Ovary (tissue), 9 donors: ENCODE data around the gene SMARCA5. TPM values are rescaled to one million over a fixed set of nuclear protein-coding genes. Genes with fewer than 3 reads are reported as not detected.

ENCODE experiments used
- DNase-seq, 5 donors: peaks; one replicate each; pipeline ENCODE4 v3.0.0-alpha.2; 2019 to 2020
- H3K27ac ChIP-seq, 2 donors: fragments of 200-600 bp; one replicate each; pipeline versions ENCODE4 v1.5.1 to v1.8.0; 2019 to 2022
- H3K27me3 ChIP-seq: fragments of 200-600 bp; one replicate; pipeline ENCODE4 v1.8.0; 2022
- H3K36me3 ChIP-seq: fragments of 200-600 bp; sonication (generic); one replicate; pipeline ENCODE4 v1.5.1; 2019
- H3K4me1 ChIP-seq: one replicate; pipeline ENCODE4 v1.8.1; 2013; ENCODE audit warnings: mild to moderate bottlenecking, moderate library complexity; ENCODE audit not compliant: insufficient read depth
- H3K4me3 ChIP-seq: fragments of 200-600 bp; sonication (generic); one replicate; pipeline ENCODE4 v1.5.1; 2017
- H3K9me3 ChIP-seq, 2 donors: fragments of 200-600 bp in 1 of 2; sonication (generic) in 1 of 2; one replicate each; pipeline versions ENCODE4 v1.5.1 to v1.8.1; 2013 to 2019; ENCODE audit warnings: mild to moderate bottlenecking in 1 of 2, moderate library complexity in 1 of 2
- EP300 ChIP-seq: sonication (generic); formaldehyde crosslinking; IDR thresholded peaks from one replicate; pipeline ENCODE4 v1.6.1; 2017; ENCODE audit warnings: antibody characterized with exemption
- POLR2A ChIP-seq: fragments of 450-650 bp; IDR thresholded peaks from one replicate; pipeline ENCODE4 v1.6.1; 2017; ENCODE audit warnings: antibody characterized with exemption, mild to moderate bottlenecking, moderate library complexity
- WGBS, 3 donors: extraction: QIAGEN DNeasy Blood & Tissue Kit in 1 of 3; methylation state at CpG; one replicate each; pipeline versions ENCODE4 v1.1.5 to v1.1.7; 2013 to 2017; 5-methylcytosine and 5-hydroxymethylcytosine counted together
- intact Hi-C, 4 donors: fragments of 100-400 bp; cut with DNase I; formaldehyde crosslinking; loops; one replicate each; pipeline versions ENCODE4 v1.11.0 to v1.15.1; 2022 to 2023
- polyA plus RNA-seq, 2 donors: library from polyadenylated mRNA; stranded (reverse); fragments of 200-250 nt in 1 of 2; fragments of 350-450 nt in 1 of 2; fragmentation: Illumina TruSeq in 1 of 2; extraction: RNeasy Lipid Tissue Mini Kit (QIAGEN cat#74804) in 1 of 2; gene quantifications; one replicate each; pipeline ENCODE4 v1.2.3, GENCODE V29; 2013 to 2014
- total RNA-seq, 7 donors: library from RNA; depleted of rRNA in 2 of 7; stranded (reverse); fragments of >200 nt in 2 of 7; fragmentation: NEBNext Ultra II Directional in 3 of 7; extraction: Animal tissue kit (Norgen Biotek cat#: 25700) in 3 of 7; gene quantifications; one replicate each; pipeline versions ENCODE4 v1.1.0 to v1.2.4, GENCODE V29; 2016 to 2023
- TF ChIP-seq, protein P1 (sequence below), 3 donors: fragments of 450-650 bp in 2 of 3; fragments of 200-600 bp in 1 of 3; IDR thresholded peaks; one replicate each; pipeline versions ENCODE4 v1.5.1 to v1.8.0; 2016 to 2022; ENCODE audit warnings: antibody characterized with exemption in 3 of 3, mild to moderate bottlenecking in 1 of 3
- donor health status: DM: no; HTN: no; CAD: no; lungs with moderate emphysema.
- donor health status: DM: no; HTN: no; CAD: no.
- donor health status: Bipolar disorder and iron deficiency.
- donor health status: DM: yes; HTN: yes; CAD: no.
- donor health status: DM: no; HTN: no; CAD: no.
- donor health status: DM: yes; HTN: yes; CAD: no.

The SMARCA5 gene
- total and polyA plus RNA-seq, 9 donors, result 21.2 to 55.1 (median 40.2) TPM

DNA sequence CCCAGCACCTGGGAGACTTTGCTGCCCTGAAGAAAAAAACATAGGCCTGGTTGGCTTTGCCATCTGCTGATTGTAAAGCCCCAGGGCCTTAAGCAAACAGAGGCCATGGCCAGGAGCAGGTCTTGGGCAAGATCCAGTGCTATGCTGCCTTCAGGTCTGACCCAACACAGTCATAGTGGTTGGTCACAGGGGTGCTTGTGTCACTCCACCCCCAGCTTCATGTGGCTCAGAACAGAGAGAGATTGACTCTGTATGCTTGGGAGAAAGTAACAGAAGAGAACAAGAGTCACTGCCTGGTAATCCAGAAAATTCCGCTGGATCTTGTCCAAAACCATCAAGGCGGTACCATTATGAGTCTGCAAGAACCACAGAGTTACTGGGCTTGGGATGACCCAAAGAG is 24.4 kb upstream of the SMARCA5 start:
- Histone ChIP-seq H3K4me1 (no peaks in the 10 kb centered on the region), H3K4me3 (no peak overlapping the region), H3K27me3 (no peaks in the 10 kb centered on the region), H3K9me3 (no peaks in the 10 kb centered on the region), H3K27ac (no peak overlapping the region), H3K36me3 (no peaks in the 10 kb centered on the region)
- no peak for DNase-seq
- 91 to 100% (median 97%) methylated on average over 2 of the region's 2 CpGs for WGBS, 3 donors
- no peak for TF ChIP-seq POLR2A
- TF ChIP-seq EP300, result no peak
- TF ChIP-seq, protein P1, sequence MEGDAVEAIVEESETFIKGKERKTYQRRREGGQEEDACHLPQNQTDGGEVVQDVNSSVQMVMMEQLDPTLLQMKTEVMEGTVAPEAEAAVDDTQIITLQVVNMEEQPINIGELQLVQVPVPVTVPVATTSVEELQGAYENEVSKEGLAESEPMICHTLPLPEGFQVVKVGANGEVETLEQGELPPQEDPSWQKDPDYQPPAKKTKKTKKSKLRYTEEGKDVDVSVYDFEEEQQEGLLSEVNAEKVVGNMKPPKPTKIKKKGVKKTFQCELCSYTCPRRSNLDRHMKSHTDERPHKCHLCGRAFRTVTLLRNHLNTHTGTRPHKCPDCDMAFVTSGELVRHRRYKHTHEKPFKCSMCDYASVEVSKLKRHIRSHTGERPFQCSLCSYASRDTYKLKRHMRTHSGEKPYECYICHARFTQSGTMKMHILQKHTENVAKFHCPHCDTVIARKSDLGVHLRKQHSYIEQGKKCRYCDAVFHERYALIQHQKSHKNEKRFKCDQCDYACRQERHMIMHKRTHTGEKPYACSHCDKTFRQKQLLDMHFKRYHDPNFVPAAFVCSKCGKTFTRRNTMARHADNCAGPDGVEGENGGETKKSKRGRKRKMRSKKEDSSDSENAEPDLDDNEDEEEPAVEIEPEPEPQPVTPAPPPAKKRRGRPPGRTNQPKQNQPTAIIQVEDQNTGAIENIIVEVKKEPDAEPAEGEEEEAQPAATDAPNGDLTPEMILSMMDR (IDR thresholded peaks at IDR 0.05), result no peak
- intact Hi-C loops, result loop anchor here (5.0 to 10.0 kb wide), 4 partner anchors 144 to 294 kb away; no protein-coding TSS in a partner anchor

DNA sequence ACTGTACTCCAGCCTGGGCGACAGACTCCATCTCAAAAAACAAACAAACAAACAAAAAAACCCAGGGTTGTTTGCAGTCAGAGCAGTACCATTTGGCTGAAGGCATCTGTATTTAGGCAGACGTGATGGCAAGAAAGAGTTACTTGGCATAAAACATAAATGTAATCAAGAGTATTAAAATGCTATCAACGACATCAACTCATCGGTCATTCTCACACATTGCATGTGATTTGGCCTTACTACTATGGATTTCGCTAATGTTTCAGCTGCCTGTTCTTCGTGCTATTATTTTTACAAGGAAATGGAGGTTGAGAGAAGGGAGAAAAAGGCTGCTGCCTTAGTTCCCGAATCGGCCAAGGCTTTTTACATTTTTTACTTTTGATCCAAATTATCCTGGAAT is 15.5 kb upstream of the SMARCA5 start:
- H3K36me3 ChIP-seq, result no peaks in the 10 kb centered on the region
- H3K4me3 ChIP-seq, result no peak overlapping the region
- TF ChIP-seq, protein P1 (IDR thresholded peaks at IDR 0.05), result no peak
- TF ChIP-seq EP300 (no peak), POLR2A (no peak)
- 78 to 83% (median 81%) methylated on average over 8 of the region's 8 CpGs for WGBS, 3 donors
- H3K27me3 ChIP-seq, result no peaks in the 10 kb centered on the region
- H3K4me1 ChIP-seq, result no peaks in the 10 kb centered on the region
- intact Hi-C loops, result no loop called here
- no peak overlapping the region for H3K27ac ChIP-seq
- DNase-seq, result no peak
- no peaks in the 10 kb centered on the region for H3K9me3 ChIP-seq

- H3K4me1 ChIP-seq, result no peaks in the 10 kb centered on the region
- no peak overlapping the region for H3K27ac ChIP-seq
- intact Hi-C loops, result no loop called here
- H3K9me3 ChIP-seq, result no peaks in the 10 kb centered on the region
- 95 to 100% (median 96%) methylated on average over 1 of the region's 1 CpG for WGBS, 3 donors
- DNase-seq, result no peak
- no peaks in the 10 kb centered on the region for H3K36me3 ChIP-seq
- H3K27me3 ChIP-seq, result no peaks in the 10 kb centered on the region
- H3K4me3 ChIP-seq, result no peak overlapping the region
- TF ChIP-seq, protein P1 (IDR thresholded peaks at IDR 0.05), result no peak
- TF ChIP-seq EP300, result no peak
These were observed 11.3 kb upstream of the SMARCA5 start for GRCh38 chr4:143502231-143502630.

- intact Hi-C loops, result no loop called here
- 91 to 94% (median 92%) methylated on average over 1 of the region's 1 CpG for WGBS, 3 donors
These were observed 7.5 kb upstream of the SMARCA5 start for GRCh38 chr4:143506031-143506430.

More at GRCh38 chr4:143506031-143506430, 7.5 kb upstream of the SMARCA5 start:
- DNase-seq, result no peak
- H3K27ac ChIP-seq, result no peak overlapping the region
- no peaks in the 10 kb centered on the region for H3K4me1 ChIP-seq
- H3K9me3 ChIP-seq, result no peaks in the 10 kb centered on the region
- H3K4me3 ChIP-seq, result no peak overlapping the region
- TF ChIP-seq EP300, result no peak
- TF ChIP-seq POLR2A, result no peak
- TF ChIP-seq, protein P1 (IDR thresholded peaks at IDR 0.05), result no peak
- no peaks in the 10 kb centered on the region for H3K36me3 ChIP-seq
- H3K27me3 ChIP-seq, result no peaks in the 10 kb centered on the region
